ENCODE results near the gene NWD2.
"Not testable (repeated sequence)": the region's sequence is repeated elsewhere in the genome, so short reads cannot be mapped to it uniquely, and the experiment has no call there.

NWD2 gene, protein sequence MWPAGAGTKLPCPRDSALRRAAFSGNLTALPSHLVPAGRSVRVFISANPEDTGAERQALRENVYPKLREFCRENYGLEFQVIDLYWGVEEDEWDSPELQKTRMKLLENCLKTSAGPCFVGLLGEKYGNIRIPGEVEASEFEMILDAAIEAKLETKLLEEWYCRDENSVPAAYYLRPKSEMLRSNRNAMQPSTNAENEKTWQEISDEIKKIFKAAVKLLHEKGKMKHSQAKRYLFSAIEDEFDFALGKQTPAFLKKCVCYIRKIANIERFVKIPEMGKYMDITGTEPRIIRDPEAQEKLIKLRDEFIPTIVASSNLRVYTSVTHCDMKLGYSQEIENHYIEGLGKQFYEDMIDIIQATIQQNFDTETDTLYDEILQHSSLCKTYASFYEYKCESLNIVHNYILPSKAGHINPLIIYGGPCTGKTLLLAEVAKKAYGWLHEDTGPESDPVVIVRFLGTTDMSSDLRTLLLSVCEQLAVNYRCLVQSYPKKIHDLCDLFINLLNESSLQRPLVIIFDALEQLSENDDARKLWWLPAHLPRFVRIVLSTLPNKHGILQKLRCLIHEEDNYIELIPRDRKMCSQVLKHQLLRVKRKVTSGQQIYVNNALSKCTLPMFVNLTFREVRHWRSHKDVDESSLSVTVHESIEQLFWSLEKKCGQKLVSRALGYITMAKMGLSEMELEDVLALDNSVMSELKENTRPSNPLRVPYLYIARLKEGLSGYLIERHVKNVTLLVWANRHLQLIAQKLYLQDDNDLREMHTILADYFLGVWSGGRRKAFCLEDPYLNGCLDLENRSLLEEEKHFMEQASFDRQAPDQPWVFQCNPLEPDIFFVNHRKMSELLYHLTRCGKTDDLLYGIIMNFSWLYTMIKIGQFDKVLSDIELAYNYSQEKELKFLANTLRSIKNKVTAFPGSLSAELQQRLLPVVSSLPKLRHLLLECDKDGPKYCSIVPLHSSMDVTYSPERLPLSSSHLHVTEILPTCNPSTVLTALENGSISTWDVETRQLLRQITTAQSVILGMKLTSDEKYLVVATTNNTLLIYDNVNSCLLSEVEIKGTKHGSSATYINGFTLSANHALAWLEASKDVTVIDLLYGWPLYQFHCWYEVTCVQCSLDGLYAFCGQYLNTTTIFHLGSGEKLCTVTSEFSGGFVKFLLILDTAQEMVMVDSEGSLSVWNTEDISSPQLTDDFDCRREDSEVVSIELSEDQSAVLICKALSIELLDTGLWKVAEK (N-terminal part only)

DNA sequence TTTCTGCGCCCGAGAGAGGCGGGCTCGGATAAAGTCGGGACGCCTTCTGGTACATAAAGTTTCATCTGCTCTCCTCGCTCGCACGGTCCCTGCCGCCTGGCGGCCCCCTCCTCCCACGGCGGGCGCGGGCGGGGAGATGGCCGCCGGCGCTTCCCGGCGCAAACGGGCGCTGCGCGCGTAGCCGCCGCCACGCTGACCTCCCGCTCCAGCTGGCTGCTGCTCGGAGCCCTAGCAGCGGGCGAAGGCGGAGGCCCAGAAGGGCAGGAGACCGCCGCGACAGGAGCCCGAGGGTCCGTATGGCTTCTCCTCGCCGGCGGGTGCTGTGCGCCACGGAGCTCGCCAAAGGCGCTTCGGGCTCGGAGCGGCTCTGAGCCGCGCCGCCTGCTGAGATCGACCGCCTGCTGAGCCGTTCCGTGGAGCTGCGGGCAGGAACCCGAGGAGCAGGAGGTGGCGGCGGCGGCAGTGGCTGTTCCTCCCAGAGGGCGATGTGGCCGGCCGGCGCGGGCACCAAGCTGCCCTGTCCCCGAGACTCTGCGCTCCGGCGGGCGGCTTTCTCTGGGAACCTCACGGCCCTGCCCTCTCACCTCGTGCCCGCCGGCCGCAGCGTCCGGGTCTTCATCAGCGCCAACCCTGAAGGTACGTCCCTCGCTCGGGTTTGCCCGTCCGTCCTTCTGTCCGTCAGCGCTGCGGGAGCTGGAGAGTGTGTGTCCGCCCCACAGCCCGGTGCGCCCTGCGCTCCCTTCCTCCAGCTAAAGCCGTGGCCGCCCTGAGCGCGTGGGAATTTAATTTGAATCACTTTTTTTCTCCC lies at the start of gene NWD2:
Gene NWD2, plus strand, starts transcription at position 161 of the 808 bp plus-strand sequence. Its CDS starts 325 bp downstream, at position 486.
- DNase-seq (ENCODE audit: low read depth in 2 of 2): no peak

DNA sequence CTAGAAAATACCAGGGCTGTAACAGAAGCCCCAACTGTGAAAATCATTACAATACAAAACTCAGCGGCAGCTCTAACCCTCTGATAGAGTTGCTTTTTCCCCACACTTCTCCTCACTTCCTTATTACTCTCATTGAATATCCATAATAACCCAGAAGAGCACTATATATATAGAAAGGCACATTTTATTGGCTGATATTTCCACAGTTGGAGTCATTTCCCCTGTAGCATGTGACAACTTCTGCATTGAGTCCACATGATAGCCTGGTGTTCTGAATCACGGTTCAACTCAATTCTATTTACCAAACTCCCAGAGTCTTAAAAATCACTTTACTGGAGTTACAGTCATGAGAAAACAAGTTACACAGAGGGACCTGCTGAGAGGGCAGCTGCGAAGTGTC lies 46.6 kb upstream of the NWD2 start:
- no peak for DNase-seq (ENCODE audit: low read depth in 2 of 2)

DNA sequence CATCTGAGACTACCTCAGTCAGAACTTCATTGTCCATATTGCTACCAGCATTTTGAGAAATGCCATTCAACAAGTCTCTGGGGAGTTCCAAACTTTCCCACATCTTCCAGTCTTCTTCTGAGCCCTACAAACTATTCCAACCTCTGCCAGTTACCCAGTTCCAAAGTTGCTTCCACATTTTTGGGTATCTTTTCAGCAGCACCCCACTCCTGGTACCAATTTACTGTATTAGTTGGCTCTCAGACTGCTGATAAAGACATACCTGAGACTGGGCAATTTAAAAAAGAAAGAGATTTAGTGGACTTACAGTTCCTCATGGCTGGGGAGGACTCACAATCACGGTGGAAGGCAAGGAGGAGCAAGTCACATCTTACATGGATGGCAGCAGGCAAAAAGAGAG lies 39.8 kb upstream of the NWD2 start:
- not testable (repeated sequence) for DNase-seq (ENCODE audit: low read depth in 2 of 2)

DNA sequence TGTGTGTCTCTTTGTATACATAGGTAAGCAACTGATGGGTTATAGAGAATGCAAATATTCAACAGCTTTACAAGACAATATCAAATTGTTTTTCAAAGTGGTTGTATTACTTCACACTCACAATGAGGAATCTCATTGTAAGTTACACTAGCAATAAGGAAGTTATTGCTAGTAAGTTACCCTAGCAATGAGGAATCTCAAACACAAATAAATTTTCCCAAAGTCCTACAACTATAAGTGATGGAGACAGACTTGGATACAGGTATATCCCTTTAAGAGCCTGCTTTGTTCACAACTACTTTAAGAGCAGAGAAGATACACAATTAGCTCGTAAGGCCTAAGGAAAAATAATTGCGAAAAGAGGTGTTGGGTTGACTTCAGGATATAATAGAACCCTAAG lies 28.3 kb upstream of the NWD2 start:
- DNase-seq (ENCODE audit: low read depth in 2 of 2): no peak

DNA sequence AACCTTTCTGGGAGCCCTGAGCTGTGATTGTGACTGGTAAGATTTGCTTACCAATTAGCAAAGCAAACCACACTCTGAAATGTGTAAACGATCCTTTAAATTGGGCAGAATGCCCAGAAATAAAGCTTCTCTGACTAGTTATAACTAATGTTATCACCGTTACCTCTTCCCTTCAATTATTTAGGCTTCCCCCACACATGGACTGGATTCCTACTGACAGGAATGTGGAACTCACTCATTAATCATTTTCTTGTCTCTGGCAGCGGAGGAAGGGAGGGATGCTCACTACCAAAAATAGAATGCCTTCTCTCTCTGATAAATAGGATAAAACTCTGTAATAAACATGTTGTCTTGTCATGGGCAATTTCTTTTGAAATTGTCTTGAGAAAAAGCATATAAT lies 25.3 kb upstream of the NWD2 start:
- no peak for DNase-seq (ENCODE audit: low read depth in 2 of 2)

DNA sequence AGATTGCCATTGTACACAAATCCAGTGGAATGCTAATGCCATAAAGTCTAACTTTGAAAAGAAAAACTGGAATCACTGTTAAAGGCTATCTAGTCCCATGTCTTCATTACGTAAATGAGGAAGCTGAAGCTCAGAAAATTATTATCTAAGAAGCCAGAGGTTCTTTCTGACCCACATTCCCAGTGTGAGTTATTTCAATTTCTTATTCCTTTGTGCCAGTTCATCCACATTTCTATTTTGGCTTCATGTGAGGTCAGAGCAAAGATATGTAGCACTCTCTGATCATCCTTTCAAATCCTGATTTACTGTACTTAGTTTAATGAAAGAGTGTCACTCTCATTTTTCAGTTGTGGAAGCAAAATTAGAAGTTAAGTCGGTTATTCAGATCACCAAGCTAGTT lies 24.6 kb upstream of the NWD2 start:
- DNase-seq (ENCODE audit: low read depth in 2 of 2): no peak

DNA sequence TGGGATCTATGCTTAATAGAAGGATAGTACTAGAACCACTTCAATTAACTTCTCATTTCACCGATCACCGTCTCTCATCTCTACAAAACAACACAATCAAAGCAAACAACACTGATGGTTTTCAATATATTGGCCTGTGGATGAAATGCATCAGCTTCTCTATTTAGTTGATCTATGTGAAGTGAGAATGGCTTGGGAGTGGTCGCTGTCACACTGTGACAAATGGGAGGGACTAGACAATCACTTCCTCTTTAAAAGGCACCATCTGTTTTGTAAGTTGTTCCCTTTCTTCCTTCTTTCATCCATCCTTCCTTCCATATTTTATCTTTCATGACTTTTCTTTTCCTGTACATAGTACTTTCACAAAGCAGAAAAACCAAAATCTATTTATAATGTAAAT lies 23.9 kb upstream of the NWD2 start:
- DNase-seq (ENCODE audit: low read depth in 2 of 2): no peak

DNA sequence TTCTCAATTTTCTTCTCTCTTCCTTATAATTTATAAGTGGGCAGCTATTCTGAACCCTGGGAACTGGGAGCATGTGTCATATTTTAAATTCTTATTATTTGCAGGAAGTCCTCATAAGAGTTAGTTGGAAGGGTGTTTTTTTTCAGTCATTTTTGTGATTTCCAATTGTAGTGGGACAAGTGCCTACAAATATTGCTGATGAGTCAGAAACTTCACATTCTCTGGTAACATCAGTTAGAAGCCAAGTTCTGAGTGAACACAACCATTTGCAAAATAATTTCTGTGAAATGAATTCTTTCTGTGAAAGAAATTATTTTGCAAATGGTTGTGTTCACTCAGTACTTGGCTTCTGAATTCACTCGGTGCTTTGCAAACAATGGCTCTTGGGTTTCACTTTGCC lies 20.8 kb upstream of the NWD2 start:
- DNase-seq (ENCODE audit: low read depth in 2 of 2): no peak

DNA sequence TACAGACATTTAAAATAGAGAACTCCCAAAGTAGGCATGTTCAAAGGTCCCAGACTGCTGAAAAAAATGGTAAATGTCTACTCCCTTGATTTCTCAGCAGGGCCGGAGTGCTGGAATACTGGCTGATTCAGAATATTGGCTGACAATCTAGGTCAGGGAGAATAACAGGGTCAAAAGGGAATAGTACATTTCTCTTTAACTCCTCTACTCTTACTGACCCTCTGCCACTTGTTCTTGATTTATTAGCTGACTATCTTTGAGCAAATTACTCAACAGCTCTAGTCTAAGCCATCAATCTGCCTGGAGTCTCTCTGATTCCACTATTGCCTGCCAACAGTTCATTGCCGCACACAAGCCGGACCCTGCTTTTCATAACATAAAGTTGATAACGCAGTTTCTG lies 19.7 kb upstream of the NWD2 start:
- no peak for DNase-seq (ENCODE audit: low read depth in 2 of 2)

DNA sequence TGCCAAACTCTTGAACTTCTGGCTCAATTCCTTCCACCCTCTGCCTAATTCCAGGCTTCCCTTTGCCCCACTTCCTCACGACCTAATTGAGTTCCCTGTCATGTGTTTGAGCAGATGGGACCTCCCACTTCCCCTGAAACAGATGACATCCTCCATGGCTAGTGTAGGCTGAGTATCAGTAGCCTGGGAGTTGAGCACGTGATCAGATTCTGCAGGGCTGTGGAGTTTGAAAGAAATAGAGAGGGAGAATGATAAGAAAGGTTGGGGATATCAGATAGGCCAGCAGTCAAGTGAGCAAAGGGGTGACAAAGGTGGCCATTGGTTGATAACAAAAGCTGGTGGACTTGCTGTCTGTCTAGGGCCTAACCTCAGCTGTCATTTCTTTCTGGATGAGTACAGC lies 18.8 kb upstream of the NWD2 start:
- DNase-seq (ENCODE audit: low read depth in 2 of 2): no peak

DNA sequence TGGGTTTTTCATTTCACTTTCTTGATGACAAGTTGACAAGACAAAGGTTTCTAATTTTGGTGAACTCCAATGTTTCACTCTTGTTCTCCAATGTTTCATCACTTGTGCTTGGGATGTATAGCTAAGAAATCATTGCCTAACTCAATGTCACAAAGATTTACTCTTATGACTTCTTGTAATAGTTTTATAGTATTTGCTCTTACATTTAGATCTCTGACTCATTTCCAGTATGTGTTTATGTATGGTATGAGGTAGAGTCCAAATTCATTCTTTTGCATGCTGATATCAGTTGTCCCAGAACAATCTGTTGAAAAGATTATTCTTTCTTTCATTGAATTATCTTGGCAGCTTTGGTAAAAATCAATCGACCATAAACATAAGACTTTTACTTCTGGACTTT lies 12.2 kb upstream of the NWD2 start:
- no peak for DNase-seq (ENCODE audit: low read depth in 2 of 2)

DNA sequence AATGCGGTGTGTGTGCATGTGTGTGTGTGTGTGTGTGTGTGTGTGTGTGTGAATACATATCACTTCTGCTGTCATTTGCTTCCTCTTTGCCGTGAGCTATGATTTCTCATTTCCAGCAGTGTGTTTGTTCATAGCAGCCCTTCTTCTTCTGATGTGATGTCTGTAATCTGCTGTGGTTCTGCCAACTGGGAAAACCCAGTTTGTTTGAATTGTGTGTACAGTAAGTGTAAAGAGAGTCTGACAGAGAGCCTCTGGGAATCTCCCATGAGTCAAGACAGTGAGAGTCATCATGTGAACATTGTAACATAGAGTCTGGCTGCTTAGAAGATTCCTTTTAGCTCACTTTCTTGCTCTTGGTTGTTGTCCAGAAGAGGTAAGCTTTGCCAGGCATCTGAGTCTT lies 8.4 kb upstream of the NWD2 start:
- no peak for DNase-seq (ENCODE audit: low read depth in 2 of 2)

DNA sequence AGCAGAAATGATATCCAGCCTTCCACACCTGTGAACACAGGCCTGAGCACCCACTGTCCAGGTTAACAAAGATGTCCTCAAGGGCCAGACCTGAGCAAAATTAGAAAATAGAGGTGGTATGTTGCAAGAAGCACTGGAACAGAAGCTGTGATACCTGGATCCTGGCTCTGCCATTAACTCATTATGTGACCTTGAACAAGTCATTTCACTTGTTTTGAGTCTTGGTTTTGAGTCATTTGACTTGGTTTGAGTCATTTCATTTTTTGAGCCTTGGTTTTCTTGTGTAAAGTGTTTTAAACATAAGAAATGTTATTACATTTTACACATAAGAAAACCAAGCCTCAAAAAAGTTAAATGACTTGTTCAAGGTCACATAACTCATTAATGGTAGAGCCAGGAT lies 2.9 kb upstream of the NWD2 start:
- no peak for DNase-seq (ENCODE audit: low read depth in 2 of 2)

DNA sequence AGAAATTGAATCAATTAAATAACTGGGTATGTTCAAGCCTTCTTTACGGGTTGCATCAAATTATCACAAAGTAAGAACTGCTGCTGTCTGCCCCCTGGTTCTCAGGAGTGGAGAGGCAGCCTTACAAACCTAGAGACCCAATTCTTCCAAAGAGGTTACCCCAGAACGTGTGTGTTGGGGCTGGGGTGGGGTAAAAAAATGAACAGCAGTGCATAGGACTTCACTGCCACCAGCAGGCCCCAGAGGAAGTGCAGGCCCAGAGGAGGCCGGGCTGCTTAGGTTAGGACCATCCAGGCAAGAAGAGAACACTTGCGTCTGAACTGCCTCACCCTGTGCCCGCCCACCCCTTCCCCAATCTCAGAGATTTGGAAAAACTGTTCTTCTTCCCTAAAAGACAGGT lies 1.5 kb upstream of the NWD2 start:
- DNase-seq (ENCODE audit: low read depth in 2 of 2): no peak

DNA sequence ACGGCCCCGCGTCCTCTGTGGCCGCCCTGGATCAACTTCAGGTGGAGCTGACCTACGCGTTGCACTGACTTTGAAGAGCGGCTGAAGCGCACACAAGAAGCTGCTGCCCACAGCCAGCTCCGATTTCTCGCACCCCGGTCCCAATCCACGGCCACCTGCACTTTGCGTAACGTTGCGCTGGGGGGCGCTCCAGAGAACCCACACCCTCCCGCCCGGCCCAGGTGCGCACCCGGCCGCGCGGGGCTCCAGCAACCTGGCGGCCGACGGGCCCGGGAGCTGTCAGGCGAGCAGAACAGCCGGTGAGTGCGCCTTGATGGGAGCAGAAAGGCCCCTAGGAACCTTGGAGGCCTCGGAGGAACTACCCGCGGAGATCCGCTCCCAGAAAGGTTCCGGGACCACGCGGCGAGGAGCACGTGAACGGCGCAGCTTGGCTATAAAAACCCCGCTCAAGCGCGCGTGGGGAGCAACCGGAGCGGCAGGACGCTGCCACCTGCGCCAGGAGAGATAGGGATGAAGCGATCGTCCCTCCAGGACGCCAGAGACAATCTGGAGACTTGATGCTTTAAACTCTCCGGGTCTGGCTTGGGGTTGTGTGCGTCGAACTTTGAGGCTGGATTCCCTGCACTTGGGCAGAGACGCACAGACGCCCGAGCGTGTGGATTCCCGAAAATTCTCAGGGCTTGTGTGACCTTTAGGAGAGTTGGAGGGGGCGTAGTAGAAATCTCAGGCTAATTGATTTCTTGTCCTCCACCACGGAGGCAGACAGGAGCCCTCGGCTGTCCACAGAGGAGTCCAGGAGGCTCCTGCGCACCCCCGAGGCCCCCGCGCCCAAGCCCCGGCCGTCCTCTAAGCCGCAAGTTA lies 591 bp upstream of the NWD2 start:
- DNase-seq (ENCODE audit: low read depth in 2 of 2): no peak

DNA sequence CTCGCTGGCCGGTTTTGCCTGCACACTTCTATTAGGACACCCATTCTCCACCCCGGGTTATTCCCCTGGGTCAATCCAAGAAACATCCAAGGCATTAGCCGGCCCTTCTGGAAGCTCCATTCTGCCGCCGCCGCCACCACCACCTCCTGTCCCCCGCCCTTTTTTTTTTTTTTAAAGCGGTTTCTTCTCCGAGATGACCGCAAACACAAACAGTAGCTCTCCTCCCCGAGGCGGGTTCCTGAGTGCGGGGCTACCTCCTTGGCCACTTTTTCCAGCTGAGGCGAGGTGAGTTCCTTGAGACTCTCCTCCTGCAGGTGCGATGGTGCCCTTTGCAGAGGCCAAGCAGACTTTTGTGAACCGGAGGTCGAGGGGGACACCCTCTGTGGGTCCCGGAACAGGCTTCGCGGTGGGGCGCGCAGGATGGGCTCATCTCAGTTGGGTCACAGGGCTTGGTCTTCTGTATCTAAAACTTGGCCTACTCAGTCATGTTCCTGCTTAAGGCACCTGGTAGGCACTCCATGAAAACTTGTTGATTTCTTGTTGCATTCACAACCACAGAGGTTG lies 930 bp downstream of the NWD2 start:
- DNase-seq (ENCODE audit: low read depth in 2 of 2): no peak

DNA sequence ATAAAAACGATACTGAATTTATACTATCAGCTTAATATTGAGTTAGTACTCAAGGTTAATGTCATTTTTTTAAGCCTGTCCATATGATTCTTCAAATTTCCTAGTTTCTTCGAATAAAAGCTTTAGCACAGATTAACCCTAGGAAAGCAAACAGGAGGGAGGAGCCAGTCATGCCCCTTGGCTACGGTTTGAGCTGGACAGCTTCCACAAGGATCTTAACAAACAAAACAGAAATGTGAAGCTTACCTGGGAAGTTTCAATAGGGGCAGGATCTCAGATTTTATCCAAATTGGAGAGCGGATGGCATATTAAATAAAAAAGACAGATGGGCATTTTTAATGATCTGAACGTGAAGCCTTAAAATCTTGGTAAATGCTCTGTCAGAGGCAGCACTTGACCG lies 2.3 kb downstream of the NWD2 start:
- DNase-seq (ENCODE audit: low read depth in 2 of 2): no peak

DNA sequence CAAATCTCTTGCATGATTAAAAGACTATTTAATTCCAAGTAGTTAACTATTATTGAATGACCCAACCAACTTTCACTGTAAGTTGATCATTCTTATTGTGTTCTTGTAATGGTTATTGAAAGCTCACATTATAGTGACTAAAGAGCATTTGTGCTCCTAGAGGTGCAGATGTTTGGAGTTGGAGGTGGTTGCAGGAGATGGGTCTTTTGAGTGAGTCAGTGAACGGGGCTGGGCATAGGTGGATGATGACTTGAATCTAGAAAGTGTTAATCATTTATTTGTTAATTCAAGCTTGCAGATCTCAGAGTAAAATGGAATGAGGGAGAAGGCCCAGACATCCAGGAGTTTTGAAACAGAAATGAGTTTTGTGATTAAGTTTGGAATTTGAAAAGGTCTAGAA lies 13.7 kb downstream of the NWD2 start:
- DNase-seq (ENCODE audit: low read depth in 2 of 2): no peak

DNA sequence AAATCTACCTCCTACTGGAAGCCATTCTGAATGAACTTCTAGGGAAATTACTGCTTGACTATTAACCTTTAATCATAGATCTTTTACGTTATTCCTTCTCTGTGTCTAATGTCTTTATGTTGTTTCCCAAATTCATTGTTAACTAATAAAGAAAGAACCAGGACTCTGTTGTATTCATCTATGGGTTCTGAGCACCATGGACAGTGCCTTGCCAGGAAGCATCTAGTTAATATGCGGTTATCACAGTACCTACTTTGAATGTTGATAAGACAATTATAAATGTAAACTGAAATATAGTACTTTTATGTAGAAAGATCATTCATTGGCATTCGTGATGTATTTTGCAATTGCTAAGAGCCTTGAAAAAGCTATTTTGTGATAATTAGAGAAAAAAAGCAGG lies 23.8 kb downstream of the NWD2 start:
- DNase-seq (ENCODE audit: low read depth in 2 of 2): no peak

DNA sequence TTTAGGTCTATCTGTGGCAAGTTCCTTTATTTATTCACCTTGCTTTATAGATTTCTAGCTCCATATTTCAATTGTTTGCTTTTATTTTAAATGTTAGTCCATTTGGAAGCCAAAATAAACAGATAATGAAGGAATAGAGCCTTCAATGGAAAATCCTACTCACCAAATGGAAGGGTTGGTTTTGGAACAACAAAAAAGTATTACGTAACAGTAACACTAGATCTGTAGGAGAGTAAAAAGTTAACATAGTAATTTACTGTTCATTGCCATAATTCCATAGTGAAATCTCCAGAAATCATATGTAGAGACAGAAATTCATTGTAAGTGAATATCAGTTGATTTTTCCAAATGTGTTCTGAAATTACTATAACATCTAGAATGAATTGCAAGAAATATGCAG lies 34.6 kb downstream of the NWD2 start:
- no peak for DNase-seq (ENCODE audit: low read depth in 2 of 2)

Data from fibroblast of skin of left quadriceps (primary cell).